GM18526 (cell line): ENCODE measurements around the gene GTSF1L.

Experiments
- POLR2A ChIP-seq: IDR thresholded peaks from 3 replicates; pipeline ENCODE4 v1.6.1; 2011; ENCODE audit not compliant: insufficient read length; ENCODE audit errors: extremely low read depth

GTSF1L gene

DNA sequence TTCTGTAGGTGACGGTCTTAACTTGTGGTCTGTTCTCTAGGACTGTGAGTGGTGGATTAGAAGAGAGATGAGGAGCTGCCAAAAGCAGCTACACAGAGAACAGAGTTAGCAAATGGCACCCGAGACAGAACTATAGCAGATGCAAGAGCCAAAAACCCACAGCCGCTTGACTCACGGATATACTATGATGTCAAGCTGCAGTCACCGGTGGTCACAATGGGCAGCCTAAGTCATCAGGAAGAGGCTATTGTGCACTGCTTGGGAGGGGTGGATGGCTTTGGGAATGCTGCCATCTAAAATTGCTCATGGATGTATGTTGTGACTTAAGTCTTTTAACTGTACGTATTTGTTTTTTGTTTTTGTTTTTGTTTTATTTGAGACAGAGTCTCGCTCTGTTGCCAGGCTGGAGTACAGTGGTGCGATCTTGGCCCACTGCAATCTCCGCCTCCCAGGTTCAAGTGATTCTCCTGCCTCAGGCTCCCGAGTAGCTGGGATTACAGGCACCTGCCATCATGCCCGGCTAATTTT, at the start of gene GTSF1L:
TSS of gene GTSF1L (minus strand) at position 192 of the 528 bp plus-strand sequence. CDS start 308 bp downstream, outside the sequence.
- TF ChIP-seq POLR2A, result no peak

DNA sequence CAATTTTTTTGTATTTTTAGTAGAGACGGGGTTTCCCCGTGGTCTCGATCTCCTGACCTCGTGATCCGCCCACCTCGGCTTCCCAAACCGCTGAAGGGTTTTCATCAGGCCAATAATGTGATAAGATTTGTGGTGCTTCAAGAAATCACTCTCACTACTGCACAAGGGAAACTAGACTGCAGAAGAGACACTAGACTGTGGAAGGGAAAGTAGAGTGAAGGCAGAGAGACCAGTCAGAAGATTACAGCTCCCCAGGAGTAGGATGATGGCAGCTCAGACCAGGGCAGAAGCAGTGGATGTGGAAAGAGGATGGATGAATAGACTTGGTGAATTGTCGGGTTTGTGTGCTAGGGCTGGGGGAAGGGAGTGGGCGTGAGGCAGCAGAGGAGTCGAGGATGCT, 48.0 kb upstream of the GTSF1L start:
- no peak for TF ChIP-seq POLR2A

DNA sequence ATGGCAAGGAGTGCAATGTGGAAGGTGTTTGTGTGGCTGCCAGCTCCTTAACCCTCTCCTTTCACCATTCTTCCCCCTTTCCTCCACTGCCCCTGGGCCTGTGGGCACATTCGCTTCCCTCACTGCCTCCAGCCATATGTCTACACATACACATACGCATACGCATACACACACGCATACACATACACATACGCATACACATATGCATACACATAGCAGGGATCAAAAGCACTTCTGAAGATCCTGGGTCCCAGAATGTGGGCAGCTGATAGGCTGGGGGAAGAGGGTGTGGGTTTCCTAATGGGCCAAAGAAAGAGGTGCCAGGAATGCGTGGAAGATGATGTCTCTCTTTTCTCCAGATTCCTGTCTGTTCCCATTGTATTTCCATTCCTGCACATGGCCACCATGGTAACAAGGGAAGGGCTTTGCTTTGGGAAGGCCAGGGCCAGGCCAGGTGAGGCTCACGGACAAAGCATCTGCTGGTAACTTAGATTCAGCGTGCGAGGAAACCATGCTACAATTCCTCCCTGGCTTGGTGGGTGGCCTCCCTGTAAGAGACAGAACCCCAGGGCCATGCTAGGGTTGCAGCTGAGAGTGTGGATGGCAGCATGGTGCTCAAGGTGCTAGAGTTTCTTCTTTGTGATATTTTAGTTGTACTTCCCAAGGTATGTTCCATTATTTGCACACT, 44.8 kb upstream of the GTSF1L start:
- no peak for TF ChIP-seq POLR2A

DNA sequence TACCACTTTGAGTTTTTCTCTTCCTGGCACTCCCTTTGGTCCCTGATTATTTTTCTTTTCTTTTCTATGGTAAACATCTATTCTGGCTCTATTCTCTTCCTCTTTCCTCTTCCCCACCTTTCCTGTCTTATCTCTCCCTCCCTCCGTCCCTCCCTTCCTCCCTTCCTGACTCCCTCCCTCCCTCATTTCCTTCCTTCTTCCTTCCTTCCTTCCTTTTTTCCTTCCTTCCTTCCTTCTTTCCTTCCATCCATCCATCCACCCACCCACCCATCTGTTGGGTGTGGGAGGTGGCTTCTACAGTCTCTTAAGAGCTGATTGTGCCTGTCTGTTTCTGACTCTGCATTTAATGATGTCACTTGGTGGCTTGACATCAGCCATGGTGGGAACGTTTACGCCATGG, 43.5 kb upstream of the GTSF1L start:
- TF ChIP-seq POLR2A, result no peak

DNA sequence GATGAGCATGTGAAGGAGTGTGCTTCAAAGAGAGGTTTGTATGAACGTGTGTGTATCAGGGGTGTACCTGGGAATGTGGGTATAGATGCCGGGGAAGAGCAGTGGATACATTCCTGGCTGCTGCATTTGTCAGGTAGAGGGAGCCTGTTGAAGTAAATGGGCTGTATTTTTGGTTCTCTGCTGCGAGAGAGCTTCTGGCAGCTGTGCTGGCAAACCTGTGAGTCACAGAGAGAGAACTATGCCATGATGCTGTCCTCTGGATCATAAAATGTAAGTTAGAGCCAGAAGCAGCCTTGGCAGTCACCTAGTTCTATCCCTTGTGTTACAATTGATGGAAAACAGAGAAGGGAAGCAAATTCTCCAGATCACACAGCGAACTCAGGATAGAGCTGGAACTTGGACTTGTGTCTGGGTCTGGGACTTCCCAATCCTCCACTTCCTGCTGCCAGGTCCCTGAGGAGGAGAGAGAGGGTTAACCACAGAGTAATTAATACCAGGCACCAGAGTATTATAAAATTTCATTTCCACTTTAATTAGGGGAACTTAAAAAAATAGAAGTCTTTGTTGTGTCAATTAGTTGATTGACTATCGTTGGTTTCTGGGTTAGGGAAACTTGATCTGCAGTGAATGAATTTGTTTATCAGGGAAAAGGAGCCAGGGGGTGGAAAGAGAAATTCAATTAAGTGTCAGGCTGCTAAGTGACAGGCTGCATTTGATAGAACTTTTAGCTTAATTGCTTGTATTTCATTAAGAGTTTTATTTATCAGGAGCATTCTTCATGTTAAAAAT, 41.1 kb upstream of the GTSF1L start:
- no peak for TF ChIP-seq POLR2A

DNA sequence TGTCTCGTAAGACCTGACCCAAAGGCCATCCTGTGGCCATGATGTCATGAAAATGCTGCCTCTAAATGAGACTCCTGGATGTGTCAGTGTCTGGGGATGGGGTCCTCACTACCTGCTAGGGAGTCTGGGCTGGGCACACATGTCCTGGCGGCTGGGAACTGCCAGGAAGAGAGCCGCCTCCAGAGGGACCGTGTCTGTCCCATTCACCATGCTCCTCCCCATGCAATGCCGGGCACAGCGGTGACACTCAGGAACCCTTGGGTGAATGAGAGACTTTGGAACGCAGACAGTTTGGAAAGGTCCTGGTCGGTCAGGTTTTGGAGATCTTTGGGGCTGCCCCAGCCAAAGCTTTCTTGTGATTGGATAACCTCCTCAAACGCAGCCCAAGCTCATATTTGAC, 40.1 kb upstream of the GTSF1L start:
- no peak for TF ChIP-seq POLR2A

DNA sequence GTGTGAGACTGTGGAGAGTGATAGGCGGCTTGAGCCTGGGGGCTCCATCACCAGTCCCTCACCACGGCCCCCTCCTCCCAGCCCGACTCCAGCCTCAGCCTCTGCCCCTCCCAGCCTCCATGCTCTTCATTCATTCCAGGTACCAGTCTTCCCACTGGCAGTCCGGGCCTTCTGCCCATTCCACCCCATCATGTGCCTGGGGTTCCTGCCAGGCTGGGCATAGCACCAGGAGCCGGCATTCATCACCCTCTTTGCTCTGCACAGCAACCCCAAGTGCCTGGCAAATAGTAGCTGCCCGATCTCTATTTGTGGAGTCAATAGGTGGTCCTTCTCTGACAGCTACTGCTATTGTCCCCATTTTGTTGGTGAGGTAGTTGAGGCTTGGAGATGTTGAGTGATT, 39.6 kb upstream of the GTSF1L start:
- no peak for TF ChIP-seq POLR2A

DNA sequence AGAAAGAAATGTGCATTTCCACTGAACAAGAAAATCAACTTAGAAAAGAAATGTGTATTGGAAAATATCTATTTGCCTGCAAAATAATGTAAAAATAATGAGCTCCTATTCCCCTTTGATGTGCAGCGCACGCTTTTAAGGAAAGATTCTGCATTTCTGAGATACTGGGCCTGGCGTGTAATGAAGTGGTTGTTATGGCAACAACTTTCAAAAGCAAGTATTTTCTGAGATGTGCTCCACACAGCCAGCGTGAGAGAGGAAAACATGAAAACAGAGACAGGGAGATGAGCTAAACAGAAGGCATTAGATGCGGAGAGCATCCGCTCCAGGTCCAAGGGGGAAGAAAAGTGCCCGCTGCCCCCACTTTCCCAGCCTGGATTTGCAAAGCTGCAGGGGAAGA, 39.1 kb upstream of the GTSF1L start:
- TF ChIP-seq POLR2A, result no peak

DNA sequence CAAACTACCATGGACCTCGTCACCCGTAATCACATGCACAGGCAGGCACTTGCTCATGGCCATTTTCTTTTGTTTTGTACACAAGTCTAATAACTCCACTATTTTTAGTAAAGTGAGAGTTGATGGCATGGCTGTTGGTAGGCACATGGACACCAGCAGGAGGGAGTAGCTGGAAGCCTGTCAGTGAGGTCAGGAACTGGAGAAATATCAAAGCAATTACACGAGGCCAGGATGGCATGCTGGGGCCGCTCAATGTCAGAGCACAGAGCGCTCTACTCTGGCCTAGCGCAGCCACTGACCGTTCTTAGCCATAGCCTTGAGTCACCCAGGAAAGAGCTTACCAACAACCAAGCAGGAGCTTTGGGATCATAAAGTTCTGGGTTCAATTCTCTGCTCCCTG, 36.1 kb upstream of the GTSF1L start:
- no peak for TF ChIP-seq POLR2A

DNA sequence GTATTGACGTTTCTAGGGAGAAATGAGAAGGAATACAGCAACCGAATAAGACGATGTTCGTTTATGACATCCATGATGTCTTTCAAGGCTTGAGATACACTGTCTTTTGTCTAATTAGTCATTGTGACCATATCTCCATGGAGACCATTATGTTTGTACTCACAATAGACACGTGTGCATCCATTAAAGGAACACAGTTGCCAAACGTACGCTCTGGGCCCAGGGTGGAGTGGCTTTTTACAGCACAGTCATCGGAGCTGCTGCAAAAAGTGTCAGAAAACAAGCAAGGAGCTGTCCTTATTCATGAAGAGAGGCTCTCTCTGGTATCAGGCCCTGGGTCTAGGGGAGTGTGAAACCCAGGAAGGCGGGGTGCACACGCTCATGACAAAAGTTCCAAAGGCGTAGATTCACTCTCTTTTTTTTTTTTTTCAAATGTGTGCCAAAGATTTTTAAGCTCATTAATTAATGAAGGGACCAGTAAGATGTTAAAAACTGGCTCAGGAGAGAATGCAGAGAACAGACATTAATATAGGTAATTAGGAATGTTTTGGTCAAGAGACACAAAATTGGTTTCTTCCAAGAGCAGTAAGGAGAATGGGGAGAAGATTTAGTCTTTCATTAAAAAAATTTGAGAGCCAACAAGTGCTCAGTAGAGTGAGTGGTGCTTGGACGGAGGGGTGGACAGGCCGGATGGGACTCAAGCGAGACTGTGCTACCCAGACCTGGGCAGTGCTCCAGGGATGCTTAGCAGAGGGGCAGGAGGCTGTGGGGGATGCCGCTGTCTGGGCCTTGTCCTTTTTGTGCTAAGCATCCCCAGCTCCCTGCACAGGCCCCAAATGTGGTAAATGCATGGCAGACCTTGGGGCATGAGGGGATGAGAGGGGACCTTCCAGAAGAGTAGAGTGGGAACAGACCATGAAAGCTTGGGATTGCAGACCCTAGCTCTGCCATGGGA, 34.9 kb upstream of the GTSF1L start:
- no peak for TF ChIP-seq POLR2A

DNA sequence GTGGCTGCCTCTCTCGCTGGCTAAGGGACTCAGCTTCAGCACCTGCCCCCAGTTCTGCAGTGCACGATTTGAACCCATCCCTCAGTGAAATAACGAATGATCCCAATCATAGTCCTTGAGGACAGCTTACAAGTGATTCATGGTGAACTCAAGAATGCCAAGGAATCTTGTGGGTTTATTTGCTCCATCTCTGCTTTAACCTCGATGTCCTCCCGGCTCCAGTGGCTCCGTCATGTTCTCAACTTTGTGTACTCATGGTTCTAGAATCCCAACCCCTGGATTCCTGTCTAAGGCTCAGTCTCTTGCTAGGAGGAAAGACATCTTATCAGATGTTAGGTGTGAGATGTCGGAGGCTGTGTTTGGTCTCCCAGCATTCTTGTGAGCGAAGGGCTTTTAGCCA, 29.0 kb upstream of the GTSF1L start:
- no peak for TF ChIP-seq POLR2A

DNA sequence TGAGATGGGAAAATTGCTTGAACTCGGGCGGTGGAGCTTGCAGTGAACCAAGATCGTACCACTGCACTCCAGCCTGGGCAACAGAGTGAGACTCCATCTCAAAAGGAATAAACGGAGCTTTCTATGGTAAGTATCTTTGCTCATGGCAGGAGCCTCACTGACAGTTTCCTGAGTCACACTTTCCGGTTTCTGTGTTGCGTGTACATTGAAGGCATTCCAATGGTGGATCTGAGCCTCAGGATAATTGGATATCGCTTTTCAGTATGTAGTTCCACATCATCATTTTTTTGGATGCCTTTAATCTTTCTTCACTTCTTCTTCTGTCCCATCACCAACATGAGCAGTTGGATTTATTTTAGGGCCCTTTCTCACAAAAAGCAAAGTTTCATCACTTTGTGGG, 28.6 kb upstream of the GTSF1L start:
- no peak for TF ChIP-seq POLR2A

DNA sequence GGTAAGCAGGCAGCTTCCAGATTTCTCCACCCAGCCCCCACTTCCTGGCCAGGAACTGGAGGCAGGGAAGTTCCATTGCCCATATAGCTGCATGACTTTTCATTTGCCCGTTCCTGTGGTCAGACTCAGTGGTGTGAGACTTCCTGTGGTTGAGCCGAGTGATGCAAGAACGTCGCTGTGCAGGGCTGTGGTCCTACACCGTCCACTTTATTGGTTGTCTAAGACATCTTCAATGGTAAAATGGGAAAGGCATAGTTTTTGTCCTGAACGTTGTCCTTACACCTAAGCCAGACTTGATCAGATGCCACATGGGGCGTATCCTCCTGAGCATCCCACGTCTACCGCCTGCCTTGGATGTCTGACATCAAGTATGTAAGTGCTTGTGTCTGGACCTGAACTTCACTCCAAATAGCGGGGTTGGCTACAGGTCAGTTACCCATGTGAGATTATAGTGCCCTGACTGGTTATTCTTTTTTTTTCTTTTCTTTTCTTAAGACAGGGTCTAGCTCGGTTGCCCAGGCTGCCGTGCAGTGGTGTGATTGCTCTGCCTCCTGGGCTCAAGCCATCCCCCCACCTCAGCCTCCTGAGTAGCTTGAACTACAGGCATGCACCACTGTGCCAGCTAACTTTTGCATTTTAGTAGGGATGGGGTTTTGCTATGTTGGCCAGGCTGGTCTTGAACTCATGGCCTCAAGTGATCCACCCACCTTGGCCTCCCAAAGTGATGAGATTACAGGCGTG, 25.9 kb upstream of the GTSF1L start:
- TF ChIP-seq POLR2A, result no peak

DNA sequence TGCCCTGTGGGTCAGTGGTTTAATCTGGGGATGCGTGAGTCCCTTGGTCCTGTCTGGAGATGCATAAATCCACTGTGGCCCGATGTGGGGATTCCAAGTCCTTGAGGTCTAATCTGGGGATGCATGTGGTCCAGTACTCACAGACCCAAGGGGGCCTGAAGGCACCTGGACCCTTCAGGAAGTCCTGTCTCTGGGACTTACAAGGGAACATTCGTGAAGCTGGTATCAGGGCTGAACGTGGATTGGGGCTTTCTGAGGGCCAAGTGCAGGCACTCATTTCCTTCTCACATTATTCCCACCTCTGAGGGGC, 25.2 kb upstream of the GTSF1L start:
- TF ChIP-seq POLR2A, result no peak
